Type B pancreatic cell (in vitro differentiated cells): ENCODE data around the gene ZBED6. TPM values are rescaled to one million over a fixed set of nuclear protein-coding genes. Genes with fewer than 3 reads are reported as not detected.

Experiments used
- DNase-seq: peaks from one replicate; pipeline ENCODE4 v3.0.0; 2021; ENCODE audit warnings: mixed read lengths; ENCODE audit not compliant: unreplicated experiment; ENCODE audit errors: extremely low spot score
- H3K27ac Mint-ChIP-seq: 2 replicates; pipeline ENCODE4 v1.8.0; 2021; ENCODE audit warnings: mild to moderate bottlenecking, mixed read lengths
- H3K27me3 Mint-ChIP-seq: 2 replicates; pipeline ENCODE4 v1.8.0; 2021; ENCODE audit warnings: mixed read lengths
- H3K36me3 Mint-ChIP-seq: 2 replicates; pipeline ENCODE4 v1.8.0; 2021; ENCODE audit warnings: mixed read lengths
- H3K4me1 Mint-ChIP-seq: one replicate; pipeline ENCODE4 v1.8.0; 2021; ENCODE audit warnings: mixed read lengths; ENCODE audit not compliant: unreplicated experiment
- H3K4me3 Mint-ChIP-seq: 2 replicates; pipeline ENCODE4 v1.8.0; 2021; ENCODE audit warnings: mild to moderate bottlenecking, mixed read lengths
- H3K9me3 Mint-ChIP-seq: 2 replicates; pipeline ENCODE4 v1.8.0; 2021; ENCODE audit warnings: mixed read lengths
- CTCF ChIP-seq: fragments of 200-600 bp; sonication (generic); conservative IDR thresholded peaks from 2 replicates; pipeline ENCODE4 v1.5.0; 2021; ENCODE audit warnings: antibody characterized with exemption, mild to moderate bottlenecking
- total RNA-seq: library from RNA; stranded (reverse); gene quantifications from 2 replicates; pipeline ENCODE4 v1.2.1, GENCODE V29; 2021; ENCODE audit warnings: low replicate concordance

ZBED6 gene
- total RNA-seq, 1 donor from 2014 or later = 37.4 TPM

- H3K4me1 Mint-ChIP-seq = no peaks in the 10 kb centered on the region
- no peaks in the 10 kb centered on the region for H3K9me3 Mint-ChIP-seq
- TF ChIP-seq CTCF = no peak
- H3K27ac Mint-ChIP-seq = no peak overlapping the region
- DNase-seq = no peak
- no peaks in the 10 kb centered on the region for H3K27me3 Mint-ChIP-seq
- no peaks in the 10 kb centered on the region for H3K36me3 Mint-ChIP-seq
- H3K4me3 Mint-ChIP-seq = no peak overlapping the region
Observed at GRCh38 chr1:203777596-203777995, 17.8 kb upstream of the ZBED6 start.

- no peaks in the 10 kb centered on the region for H3K9me3 Mint-ChIP-seq
- no peak overlapping the region for H3K4me3 Mint-ChIP-seq
- H3K27me3 Mint-ChIP-seq = no peaks in the 10 kb centered on the region
- no peaks in the 10 kb centered on the region for H3K4me1 Mint-ChIP-seq
- no peak for TF ChIP-seq CTCF
- DNase-seq = no peak
- H3K27ac Mint-ChIP-seq = no peak overlapping the region
- H3K36me3 Mint-ChIP-seq = no peaks in the 10 kb centered on the region
Observed at GRCh38 chr1:203778146-203778545, 17.3 kb upstream of the ZBED6 start.

DNA sequence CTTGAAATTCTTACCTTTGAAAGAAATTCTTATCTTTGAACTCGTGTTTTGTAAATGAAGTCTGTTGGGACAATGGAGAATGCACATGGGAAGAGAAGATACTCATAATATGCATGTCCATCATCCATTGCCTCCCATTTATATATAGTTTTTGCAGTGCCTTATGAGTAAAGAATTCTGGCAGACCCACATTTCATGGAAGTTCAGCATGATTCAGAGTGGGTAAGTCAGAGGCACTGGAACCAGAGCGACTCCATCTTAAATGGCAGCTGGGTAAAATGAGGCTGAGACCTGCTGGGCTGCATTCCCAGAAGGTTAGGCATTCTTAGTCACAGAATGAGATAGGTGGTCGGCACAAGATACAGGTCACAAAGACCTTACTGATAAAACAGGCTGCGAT is 16.6 kb upstream of the ZBED6 start:
- H3K36me3 Mint-ChIP-seq = no peaks in the 10 kb centered on the region
- no peaks in the 10 kb centered on the region for H3K9me3 Mint-ChIP-seq
- no peak overlapping the region for H3K4me3 Mint-ChIP-seq
- H3K27ac Mint-ChIP-seq = no peak overlapping the region
- no peaks in the 10 kb centered on the region for H3K27me3 Mint-ChIP-seq
- TF ChIP-seq CTCF = no peak
- no peaks in the 10 kb centered on the region for H3K4me1 Mint-ChIP-seq
- DNase-seq = no peak

- DNase-seq = no peak
- Mint-ChIP-seq H3K27me3 (no peaks in the 10 kb centered on the region), H3K9me3 (peaks cover 4% of the 10 kb centered on the region), H3K4me1 (no peaks in the 10 kb centered on the region), H3K4me3 (no peak overlapping the region), H3K36me3 (no peaks in the 10 kb centered on the region), H3K27ac (no peak overlapping the region)
- no peak for TF ChIP-seq CTCF
Observed at GRCh38 chr1:203781962-203782361, 13.5 kb upstream of the ZBED6 start.

DNA sequence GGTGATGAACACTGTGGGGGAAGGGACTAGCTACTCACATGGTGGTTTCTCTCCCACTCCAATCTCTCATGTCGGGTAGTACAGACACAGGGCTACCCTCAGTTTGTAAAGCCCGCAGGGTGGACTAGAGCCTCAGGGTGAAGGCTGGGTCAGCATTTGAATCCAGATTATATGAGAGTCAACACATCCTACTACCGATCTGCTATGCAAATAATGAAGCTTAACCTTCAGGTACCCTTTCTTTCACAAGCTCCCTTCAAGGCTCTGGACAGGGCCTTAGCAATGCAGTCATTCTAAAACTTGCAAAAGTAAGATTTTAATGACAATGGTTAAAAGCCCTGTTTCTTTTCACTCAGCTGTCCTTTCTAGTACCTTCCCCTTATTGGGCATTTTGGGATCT is 5.5 kb upstream of the ZBED6 start:
- no peak overlapping the region for H3K27ac Mint-ChIP-seq
- H3K27me3 Mint-ChIP-seq = no peaks in the 10 kb centered on the region
- H3K9me3 Mint-ChIP-seq = peaks cover 5% of the 10 kb centered on the region
- H3K4me1 Mint-ChIP-seq = peaks cover 3% of the 10 kb centered on the region
- no peak for TF ChIP-seq CTCF
- H3K36me3 Mint-ChIP-seq = no peaks in the 10 kb centered on the region
- H3K4me3 Mint-ChIP-seq = no peak overlapping the region
- no peak for DNase-seq

DNA sequence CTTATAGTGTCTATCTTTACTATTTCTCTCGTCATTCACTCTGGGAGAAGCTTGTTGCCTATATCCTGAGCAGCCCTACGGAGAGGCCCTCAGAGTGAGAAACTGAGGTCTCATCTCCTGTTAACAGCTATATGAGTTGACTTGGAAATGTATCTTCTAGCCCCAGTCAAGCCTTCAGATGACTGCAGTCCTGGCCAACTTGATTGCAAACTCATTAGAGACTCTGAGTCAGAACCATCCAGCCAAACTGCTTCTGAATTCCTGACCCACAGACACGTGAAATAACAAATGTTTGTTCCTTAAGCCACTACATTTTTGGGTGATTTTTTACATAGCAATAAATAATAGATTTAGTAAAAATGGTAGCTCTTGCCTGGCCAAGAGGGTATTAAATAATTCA is 3.9 kb upstream of the ZBED6 start:
- peaks cover 4% of the 10 kb centered on the region for H3K9me3 Mint-ChIP-seq
- no peak for TF ChIP-seq CTCF
- H3K27me3 Mint-ChIP-seq = no peaks in the 10 kb centered on the region
- peaks cover 8% of the 10 kb centered on the region for H3K4me1 Mint-ChIP-seq
- H3K27ac Mint-ChIP-seq = no peak overlapping the region
- H3K4me3 Mint-ChIP-seq = no peak overlapping the region
- H3K36me3 Mint-ChIP-seq = peaks cover 10% of the 10 kb centered on the region
- no peak for DNase-seq
